Sigmoid colon (tissue), 7 donors: ENCODE results near the gene DUSP28. TPM values are rescaled to one million over a fixed set of nuclear protein-coding genes. Genes with fewer than 3 reads are reported as not detected.

Experiments used
- DNase-seq: peaks from one replicate; pipeline ENCODE4 v3.0.0-alpha.2; 2019
- H3K27ac ChIP-seq, 4 donors: fragments of 200-600 bp; sonication (generic); one replicate each; pipeline ENCODE4 v1.5.1; 2016 to 2019; ENCODE audit warnings: mild to moderate bottlenecking in 1 of 4
- H3K27me3 ChIP-seq, 3 donors: fragments of 200-600 bp; sonication (generic); one replicate each; pipeline ENCODE4 v1.5.1; 2019; ENCODE audit warnings: mild to moderate bottlenecking in 1 of 3
- H3K36me3 ChIP-seq, 4 donors: fragments of 200-600 bp; sonication (generic); one replicate each; pipeline ENCODE4 v1.5.1; 2016 to 2019
- H3K4me1 ChIP-seq, 4 donors: fragments of 200-600 bp; sonication (generic); one replicate each; pipeline ENCODE4 v1.5.1; 2017 to 2019
- H3K4me3 ChIP-seq, 4 donors: fragments of 200-600 bp; sonication (generic); one replicate each; pipeline ENCODE4 v1.5.1; 2017 to 2019; ENCODE audit warnings: mild to moderate bottlenecking in 2 of 4, moderate library complexity in 1 of 4
- H3K9me3 ChIP-seq, 4 donors: fragments of 200-600 bp in 3 of 4; sonication (generic) in 3 of 4; one replicate each; pipeline versions ENCODE4 v1.5.1 to v1.6.1; 2013 to 2019
- CTCF ChIP-seq, 4 experiments: fragments of 450-650 bp in 3 of 4; fragments of 200-600 bp in 1 of 4; IDR thresholded peaks; one replicate each; pipeline ENCODE4 v1.5.1; 2016 to 2019; ENCODE audit warnings: antibody characterized with exemption in 4 of 4, mild to moderate bottlenecking in 3 of 4, moderate library complexity in 2 of 4
- EP300 ChIP-seq, 4 donors: sonication (generic); formaldehyde crosslinking; IDR thresholded peaks; one replicate each; pipeline ENCODE4 v1.6.1; 2017; ENCODE audit warnings: antibody characterized with exemption in 4 of 4
- POLR2A ChIP-seq, 2 donors: fragments of 450-650 bp; IDR thresholded peaks; one replicate each; pipeline ENCODE4 v1.6.1; 2016; ENCODE audit warnings: antibody characterized with exemption in 2 of 2, mild to moderate bottlenecking in 2 of 2, moderate library complexity in 2 of 2
- POLR2AphosphoS5 ChIP-seq, 4 donors: sonication (generic); formaldehyde crosslinking; IDR thresholded peaks; one replicate each; pipeline ENCODE4 v1.6.1; 2017; ENCODE audit warnings: antibody characterized with exemption in 4 of 4
- WGBS, 2 donors: extraction: QIAGEN DNeasy Blood & Tissue Kit; methylation state at CpG; one replicate each; pipeline ENCODE4 v1.1.7; 2013; 5-methylcytosine and 5-hydroxymethylcytosine counted together
- intact Hi-C: fragments of 100-400 bp; cut with DNase I; formaldehyde crosslinking; loops from one replicate; pipeline ENCODE4 v1.15.1; 2023
- polyA plus RNA-seq, 3 donors: library from polyadenylated mRNA; stranded (reverse); fragments of 200-250 nt; gene quantifications; one replicate each; pipeline ENCODE4 v1.2.3, GENCODE V29; 2013
- total RNA-seq, 4 donors: library from RNA; depleted of rRNA; stranded (reverse); fragments of >200 nt; gene quantifications; one replicate each; pipeline ENCODE4 v1.1.0, GENCODE V29; 2016
- donor health status: healthy with polysubstance abuse.
- donor health status: Bipolar disorder and iron deficiency.
- donor health status: healthy.

The DUSP28 gene
- total and polyA plus RNA-seq, 7 donors, result 4.6 to 10.2 (median 5.4) TPM

- Histone ChIP-seq H3K9me3 (no peaks in the 10 kb centered on the region), H3K27ac (no peak overlapping the region), H3K27me3 (no peaks in the 10 kb centered on the region), H3K4me1 (peaks cover 0 to 8% (median 3%) of the 10 kb centered on the region in 4 donors), H3K36me3 (peaks cover 0 to 17% (median 11%) of the 10 kb centered on the region in 4 donors), H3K4me3 (no peak overlapping the region)
- DNase-seq, result peak; percentile 56
- intact Hi-C loops, result no loop called here
- 81 to 87% methylated on average over 22 of the region's 22 CpGs for WGBS, 2 donors
- TF ChIP-seq CTCF (IDR thresholded peaks at IDR 0.05) (no peak), POLR2A (IDR thresholded peaks at IDR 0.05) (no peak), EP300 (IDR thresholded peaks at IDR 0.05) (no peak), POLR2AphosphoS5 (IDR thresholded peaks at IDR 0.05) (no peak)
Observed at GRCh38 chr2:240603081-240603835, 43.1 kb downstream of the DUSP28 start.

DNA sequence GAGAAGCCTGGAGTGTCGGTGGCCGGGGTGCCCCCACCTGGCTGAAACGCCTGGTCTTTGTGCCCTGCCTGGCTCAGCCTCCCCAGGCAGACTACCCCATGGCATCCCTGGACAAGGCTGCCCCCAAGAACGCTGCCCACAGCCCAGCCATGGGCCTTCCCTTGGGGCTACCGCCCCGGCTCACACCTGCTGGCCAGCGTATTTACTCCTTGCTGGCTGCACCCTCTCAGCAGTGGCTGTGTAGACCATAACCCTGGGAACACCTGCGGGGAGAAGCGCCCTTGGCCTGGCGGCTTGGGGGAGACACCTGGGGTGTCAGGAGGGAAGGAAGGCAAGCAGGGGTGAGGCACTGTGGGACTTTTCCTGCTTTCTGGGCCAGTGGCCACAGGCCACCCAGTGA lies 43.7 kb downstream of the DUSP28 start:
- intact Hi-C loops, result no loop called here
- no peak overlapping the region for H3K27ac ChIP-seq
- peaks cover 0 to 2% (median under 1%) of the 10 kb centered on the region in 4 donors for H3K4me1 ChIP-seq
- TF ChIP-seq CTCF (IDR thresholded peaks at IDR 0.05) (no peak), POLR2AphosphoS5 (IDR thresholded peaks at IDR 0.05) (no peak), EP300 (IDR thresholded peaks at IDR 0.05) (no peak), POLR2A (IDR thresholded peaks at IDR 0.05) (no peak)
- H3K27me3 ChIP-seq, result no peaks in the 10 kb centered on the region
- no peak overlapping the region for H3K4me3 ChIP-seq
- WGBS, 2 donors, result 82 to 88% methylated on average over 10 of the region's 10 CpGs
- peaks cover 0 to 11% (median 5%) of the 10 kb centered on the region in 4 donors for H3K36me3 ChIP-seq
- H3K9me3 ChIP-seq, result no peaks in the 10 kb centered on the region
- DNase-seq, result peak; percentile 54

DNA sequence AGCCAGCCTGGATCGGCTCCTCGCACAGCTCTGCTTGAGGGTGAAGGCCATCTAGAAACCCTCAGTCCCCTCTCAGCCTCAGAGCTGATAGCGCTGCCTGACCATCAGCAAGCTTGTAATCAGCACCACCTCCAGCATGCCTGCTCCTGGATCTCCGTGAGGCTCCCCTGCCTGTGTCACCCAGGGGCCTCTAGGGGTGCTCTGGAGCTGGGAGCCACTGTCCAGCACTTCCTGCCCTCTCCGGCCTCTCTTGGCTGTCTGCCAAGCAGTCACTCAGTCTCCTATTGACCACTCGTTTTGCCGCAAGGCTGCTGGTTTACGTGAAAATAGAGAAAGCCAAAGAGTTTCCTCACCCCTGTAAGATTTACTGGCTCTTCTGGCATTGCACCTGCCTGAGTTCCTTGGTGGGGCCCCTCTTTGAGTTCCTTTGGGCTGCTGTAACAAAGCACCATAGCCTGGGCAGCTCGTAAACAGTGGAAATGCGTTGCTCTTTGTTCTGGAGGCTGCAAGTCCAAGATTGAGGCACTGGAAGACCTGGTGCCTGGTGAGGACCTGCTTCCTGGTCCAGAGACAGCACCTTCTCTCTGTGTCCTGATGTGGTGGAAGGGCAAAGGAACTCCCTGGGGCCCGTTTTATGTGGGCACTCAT lies 44.3 kb downstream of the DUSP28 start:
- Histone ChIP-seq H3K4me3 (no peak overlapping the region), H3K4me1 (no peaks in the 10 kb centered on the region), H3K9me3 (no peaks in the 10 kb centered on the region), H3K27ac (no peak overlapping the region), H3K36me3 (peaks cover 0 to 6% (median 1%) of the 10 kb centered on the region in 4 donors), H3K27me3 (no peaks in the 10 kb centered on the region)
- TF ChIP-seq POLR2AphosphoS5 (IDR thresholded peaks at IDR 0.05), result no peak
- no peak for TF ChIP-seq POLR2A (IDR thresholded peaks at IDR 0.05)
- peak in 3 of 4 experiments; percentile 32 to 59 (median 32) for TF ChIP-seq CTCF (IDR thresholded peaks at IDR 0.05)
- intact Hi-C loops, result no loop called here
- peak; percentile 88 for DNase-seq
- WGBS, 2 donors, result 26 to 55% methylated on average over 11 of the region's 11 CpGs

GRCh38 chr2:240604939-240605716 lies 45.0 kb downstream of the DUSP28 start:
- H3K27ac ChIP-seq, result no peak overlapping the region
- peak; percentile 55 for DNase-seq
- TF ChIP-seq POLR2AphosphoS5 (IDR thresholded peaks at IDR 0.05) (no peak), POLR2A (IDR thresholded peaks at IDR 0.05) (no peak), EP300 (IDR thresholded peaks at IDR 0.05) (no peak)
- no peaks in the 10 kb centered on the region for H3K4me1 ChIP-seq
- H3K36me3 ChIP-seq, result no peaks in the 10 kb centered on the region
- intact Hi-C loops, result no loop called here
- no peaks in the 10 kb centered on the region for H3K9me3 ChIP-seq
- no peak overlapping the region for H3K4me3 ChIP-seq
- no peaks in the 10 kb centered on the region for H3K27me3 ChIP-seq
- WGBS, 2 donors, result 21 to 75% methylated on average over 19 of the region's 19 CpGs
